Measurements from ENCODE around the gene MT1G.

MT1G gene

GRCh38 chr16:56662357-56663354, 5.2 kb downstream of the MT1G start:
- Histone ChIP-seq H3K9ac (ENCODE audit: insufficient read length) (no peak overlapping the region), H3K4me3 (no peak overlapping the region), H3K36me3 (ENCODE audit: insufficient read depth, low read length) (no peaks in the 10 kb centered on the region), H3K27ac (no peak overlapping the region), H3K9me3 (ENCODE audit: low read depth, low read length) (no peaks in the 10 kb centered on the region)
- TF ChIP-seq EZH2 (IDR thresholded peaks at IDR 0.05) (no peak), POLR2AphosphoS5 (IDR thresholded peaks at IDR 0.05; ENCODE audit: borderline replicate concordance, low read depth, low read length) (no peak), FOXP2 (optimal IDR thresholded peaks at IDR 0.05; ENCODE audit: control extremely low read depth, extremely low read length, insufficient read depth) (no peak)
- no peak for DNase-seq (ENCODE audit: low read depth, low spot score)

GRCh38 chr16:56658327-56658875, 9.5 kb downstream of the MT1G start:
- DNase-seq (ENCODE audit: low read depth, low spot score), result no peak
- no peak overlapping the region for H3K9ac ChIP-seq (ENCODE audit: insufficient read length)
- TF ChIP-seq EZH2 (IDR thresholded peaks at IDR 0.05), result no peak
- no peak for TF ChIP-seq FOXP2 (optimal IDR thresholded peaks at IDR 0.05; ENCODE audit: control extremely low read depth, extremely low read length, insufficient read depth)
- no peak for TF ChIP-seq POLR2AphosphoS5 (IDR thresholded peaks at IDR 0.05; ENCODE audit: borderline replicate concordance, low read depth, low read length)
- H3K36me3 ChIP-seq (ENCODE audit: insufficient read depth, low read length), result no peaks in the 10 kb centered on the region
- no peaks in the 10 kb centered on the region for H3K9me3 ChIP-seq (ENCODE audit: low read depth, low read length)
- H3K27ac ChIP-seq, result no peak overlapping the region
- H3K4me3 ChIP-seq, result no peak overlapping the region

DNA sequence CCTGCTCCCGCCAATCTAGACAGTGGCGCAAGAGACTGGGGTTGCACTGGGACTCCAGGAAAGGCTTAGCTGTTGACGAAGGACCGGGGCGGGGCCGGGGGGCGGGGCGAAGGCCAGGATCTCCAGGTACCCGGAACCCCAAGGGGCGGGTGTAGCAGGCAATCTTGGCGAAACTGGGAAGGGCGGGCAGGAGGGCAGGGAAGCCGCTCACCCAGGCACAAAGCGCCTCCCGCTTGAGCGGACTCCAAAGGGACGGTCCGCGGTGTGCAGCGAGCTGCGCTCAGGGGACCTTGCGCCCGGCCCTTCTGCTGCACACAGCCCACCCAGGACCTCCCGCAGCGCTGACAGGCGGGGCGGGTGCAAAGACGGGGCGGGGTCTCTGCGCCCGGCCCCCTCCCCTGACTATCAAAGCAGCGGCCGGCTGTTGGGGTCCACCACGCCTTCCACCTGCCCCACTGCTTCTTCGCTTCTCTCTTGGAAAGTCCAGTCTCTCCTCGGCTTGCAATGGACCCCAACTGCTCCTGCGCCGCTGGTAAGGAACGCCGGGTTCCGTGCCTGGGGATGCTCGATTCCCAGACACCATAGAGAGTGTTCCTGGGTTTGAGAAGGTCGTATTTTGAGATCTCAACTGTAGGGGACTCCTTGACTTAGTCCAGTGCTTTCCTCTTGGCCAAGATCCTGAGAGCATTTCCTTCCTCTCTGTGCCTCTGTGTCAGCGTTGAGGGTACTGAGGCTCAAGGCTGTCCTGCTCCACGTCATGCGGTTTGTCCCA, 10.1 kb downstream of the MT1G start, which contains the start of gene MT1F:
TSS of gene MT1F (plus strand) at position 405 of the 772 bp plus-strand sequence. CDS start at position 505, 100 bp downstream.
- H3K27ac ChIP-seq, result no peak within 1 kb of the TSS
- no peaks in the 10 kb centered on the region for H3K36me3 ChIP-seq (ENCODE audit: insufficient read depth, low read length)
- DNase-seq (ENCODE audit: low read depth, low spot score), result no peak
- H3K9me3 ChIP-seq (ENCODE audit: low read depth, low read length), result no peaks in the 10 kb centered on the region
- H3K9ac ChIP-seq (ENCODE audit: insufficient read length), result no peak within 1 kb of the TSS
- TF ChIP-seq FOXP2 (optimal IDR thresholded peaks at IDR 0.05; ENCODE audit: control extremely low read depth, extremely low read length, insufficient read depth) (no peak), EZH2 (IDR thresholded peaks at IDR 0.05) (no peak), POLR2AphosphoS5 (IDR thresholded peaks at IDR 0.05; ENCODE audit: borderline replicate concordance, low read depth, low read length) (no peak)
- H3K4me3 ChIP-seq, result no peak within 1 kb of the TSS; the same call in 1 of the 2 replicates

GRCh38 chr16:56653218-56653617, 14.6 kb downstream of the MT1G start:
- Histone ChIP-seq H3K9me3 (ENCODE audit: low read depth, low read length) (no peaks in the 10 kb centered on the region), H3K36me3 (ENCODE audit: insufficient read depth, low read length) (no peaks in the 10 kb centered on the region), H3K4me3 (no peak overlapping the region), H3K27ac (no peak overlapping the region), H3K9ac (ENCODE audit: insufficient read length) (no peak overlapping the region)
- TF ChIP-seq FOXP2 (optimal IDR thresholded peaks at IDR 0.05; ENCODE audit: control extremely low read depth, extremely low read length, insufficient read depth) (no peak), EZH2 (IDR thresholded peaks at IDR 0.05) (no peak), POLR2AphosphoS5 (IDR thresholded peaks at IDR 0.05; ENCODE audit: borderline replicate concordance, low read depth, low read length) (no peak)
- DNase-seq (ENCODE audit: low read depth, low spot score), result no peak

GRCh38 chr16:56652600-56652999, 15.3 kb downstream of the MT1G start:
- TF ChIP-seq FOXP2 (optimal IDR thresholded peaks at IDR 0.05; ENCODE audit: control extremely low read depth, extremely low read length, insufficient read depth) (no peak), EZH2 (IDR thresholded peaks at IDR 0.05) (no peak), POLR2AphosphoS5 (IDR thresholded peaks at IDR 0.05; ENCODE audit: borderline replicate concordance, low read depth, low read length) (no peak)
- Histone ChIP-seq H3K27ac (no peak overlapping the region), H3K9ac (ENCODE audit: insufficient read length) (no peak overlapping the region), H3K36me3 (ENCODE audit: insufficient read depth, low read length) (no peaks in the 10 kb centered on the region), H3K9me3 (ENCODE audit: low read depth, low read length) (no peaks in the 10 kb centered on the region), H3K4me3 (no peak overlapping the region)
- no peak for DNase-seq (ENCODE audit: low read depth, low spot score)

GRCh38 chr16:56651586-56651985, 16.3 kb downstream of the MT1G start, which contains the start of gene MT1B:
Gene MT1B (plus strand): TSS chr16:56651886. CDS start chr16:56651954, 68 bp downstream.
- TF ChIP-seq POLR2AphosphoS5 (IDR thresholded peaks at IDR 0.05; ENCODE audit: borderline replicate concordance, low read depth, low read length), result no peak
- no peak for TF ChIP-seq FOXP2 (optimal IDR thresholded peaks at IDR 0.05; ENCODE audit: control extremely low read depth, extremely low read length, insufficient read depth)
- TF ChIP-seq EZH2 (IDR thresholded peaks at IDR 0.05), result no peak
- Histone ChIP-seq H3K9me3 (ENCODE audit: low read depth, low read length) (no peaks in the 10 kb centered on the region), H3K27ac (no peak within 1 kb of the TSS), H3K9ac (ENCODE audit: insufficient read length) (no peak within 1 kb of the TSS), H3K36me3 (ENCODE audit: insufficient read depth, low read length) (no peaks in the 10 kb centered on the region), H3K4me3 (no peak within 1 kb of the TSS)
- no peak for DNase-seq (ENCODE audit: low read depth, low spot score)

DNA sequence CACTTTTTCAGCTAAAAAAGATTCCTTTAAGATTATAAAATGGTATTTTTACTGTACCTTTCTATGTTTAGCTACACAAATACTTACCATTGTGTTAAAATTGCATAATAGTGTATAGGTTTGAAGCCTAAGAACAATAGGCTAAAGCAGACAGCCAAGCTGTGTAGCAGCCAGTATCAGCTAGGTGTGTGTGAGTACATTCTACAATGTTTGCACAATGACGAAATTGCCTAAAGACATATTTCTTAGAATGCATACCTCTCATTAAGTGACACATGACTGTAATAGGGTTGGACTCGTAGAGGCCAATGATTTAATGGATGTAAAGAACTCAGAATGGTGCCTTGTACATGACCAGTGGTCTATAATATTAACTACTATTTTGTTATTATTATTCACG, 18.0 kb downstream of the MT1G start:
- Histone ChIP-seq H3K4me3 (no peak overlapping the region), H3K27ac (no peak overlapping the region), H3K9me3 (ENCODE audit: low read depth, low read length) (no peaks in the 10 kb centered on the region), H3K9ac (ENCODE audit: insufficient read length) (no peak overlapping the region), H3K36me3 (ENCODE audit: insufficient read depth, low read length) (no peaks in the 10 kb centered on the region)
- DNase-seq (ENCODE audit: low read depth, low spot score), result no peak
- TF ChIP-seq EZH2 (IDR thresholded peaks at IDR 0.05), result no peak
- TF ChIP-seq POLR2AphosphoS5 (IDR thresholded peaks at IDR 0.05; ENCODE audit: borderline replicate concordance, low read depth, low read length), result no peak
- TF ChIP-seq FOXP2 (optimal IDR thresholded peaks at IDR 0.05; ENCODE audit: control extremely low read depth, extremely low read length, insufficient read depth), result no peak

GRCh38 chr16:56649271-56649670, 18.6 kb downstream of the MT1G start:
- no peak overlapping the region for H3K4me3 ChIP-seq
- DNase-seq (ENCODE audit: low read depth, low spot score), result no peak
- TF ChIP-seq EZH2 (IDR thresholded peaks at IDR 0.05) (no peak), FOXP2 (optimal IDR thresholded peaks at IDR 0.05; ENCODE audit: control extremely low read depth, extremely low read length, insufficient read depth) (no peak), POLR2AphosphoS5 (IDR thresholded peaks at IDR 0.05; ENCODE audit: borderline replicate concordance, low read depth, low read length) (no peak)
- no peaks in the 10 kb centered on the region for H3K36me3 ChIP-seq (ENCODE audit: insufficient read depth, low read length)
- H3K9ac ChIP-seq (ENCODE audit: insufficient read length), result no peak overlapping the region
- H3K9me3 ChIP-seq (ENCODE audit: low read depth, low read length), result no peaks in the 10 kb centered on the region
- no peak overlapping the region for H3K27ac ChIP-seq

Measured in SK-N-MC (cell line).